Calu3 (cell line): ENCODE measurements around the gene SLC35E2B. TPM values are rescaled to one million over a fixed set of nuclear protein-coding genes. Genes with fewer than 3 reads are reported as not detected.
A peak's percentile ranks its signal among the peaks of the same experiment; 100 is the strongest.
"Not testable (repeated sequence)": the region's sequence is repeated elsewhere in the genome, so short reads cannot be mapped to it uniquely, and the experiment has no call there.

Experiments used
- BruUV-seq: library from RNA; stranded (reverse); fragments of 400-500 nt; replicated peaks from 2 replicates; lab custom pipeline; 2021; lab: Mats Ljungman, UMichigan
- CTCF ChIA-PET: fragments of 300-600 bp; sonication (Branson Sonifier 250); formaldehyde crosslinking; loops from one replicate; lab custom pipeline; 2022; ENCODE audit warnings: antibody characterized with exemption; lab: Charles Lee
- DNase-seq: peaks from one replicate; pipeline ENCODE4 v3.0.0; 2022
- H3K27ac Mint-ChIP-seq: one replicate; pipeline ENCODE4 v1.8.0; 2022; ENCODE audit warnings: mixed read lengths; ENCODE audit not compliant: unreplicated experiment
- H3K27me3 Mint-ChIP-seq: one replicate; pipeline ENCODE4 v1.8.0; 2022; ENCODE audit warnings: mixed read lengths; ENCODE audit not compliant: unreplicated experiment
- H3K36me3 Mint-ChIP-seq: one replicate; pipeline ENCODE4 v1.8.0; 2022; ENCODE audit warnings: mild to moderate bottlenecking, moderate library complexity, mixed read lengths; ENCODE audit not compliant: insufficient read depth, unreplicated experiment
- H3K4me1 Mint-ChIP-seq: one replicate; pipeline ENCODE4 v1.8.0; 2022; ENCODE audit warnings: mild to moderate bottlenecking, low read depth, mixed read lengths; ENCODE audit not compliant: unreplicated experiment
- H3K4me3 Mint-ChIP-seq: one replicate; pipeline ENCODE4 v1.8.0; 2022; ENCODE audit warnings: mild to moderate bottlenecking, low read depth, moderate library complexity, mixed read lengths; ENCODE audit not compliant: unreplicated experiment
- H3K9me3 Mint-ChIP-seq: one replicate; pipeline ENCODE4 v1.8.0; 2022; ENCODE audit warnings: low read depth, mixed read lengths; ENCODE audit not compliant: unreplicated experiment
- intact Hi-C: fragments of 100-400 bp; cut with micrococcal nuclease; formaldehyde crosslinking; loops from one replicate; pipeline ENCODE4 v1.10.0; 2022; ENCODE audit not compliant: unreplicated experiment
- total RNA-seq: library from RNA; stranded (reverse); gene quantifications from 2 replicates; pipeline ENCODE4 v1.2.3, GENCODE V29; 2022
- TF ChIP-seq, protein P1 (sequence below): fragments of 200-600 bp; IDR thresholded peaks from one replicate; pipeline ENCODE4 v1.8.0; 2022; ENCODE audit warnings: antibody characterized with exemption; ENCODE audit not compliant: unreplicated experiment

SLC35E2B gene
- total RNA-seq, 1 experiment from 2014 or later = 39.3 TPM

DNA sequence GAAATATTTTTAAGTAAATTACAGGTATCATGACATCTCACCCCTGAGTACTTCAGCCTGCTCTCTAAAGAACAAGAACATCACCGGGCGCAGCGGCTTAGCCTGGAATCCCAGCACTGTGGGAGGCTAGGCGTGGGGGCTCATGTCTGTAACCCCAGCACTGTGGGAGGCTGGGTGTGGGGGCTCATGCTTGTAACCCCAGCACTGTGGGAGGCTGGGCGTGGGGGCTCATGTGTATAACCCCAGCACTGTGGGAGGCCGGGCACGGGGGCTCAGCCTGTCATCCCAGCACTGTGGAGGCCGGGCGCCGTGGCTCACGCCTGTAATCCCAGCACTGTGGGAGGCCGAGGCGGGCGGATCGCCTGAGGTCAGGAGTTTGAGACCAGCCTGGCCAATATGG, 26.1 kb downstream of the SLC35E2B start:
- intact Hi-C loops = no loop called here
- TF ChIP-seq, protein P1, sequence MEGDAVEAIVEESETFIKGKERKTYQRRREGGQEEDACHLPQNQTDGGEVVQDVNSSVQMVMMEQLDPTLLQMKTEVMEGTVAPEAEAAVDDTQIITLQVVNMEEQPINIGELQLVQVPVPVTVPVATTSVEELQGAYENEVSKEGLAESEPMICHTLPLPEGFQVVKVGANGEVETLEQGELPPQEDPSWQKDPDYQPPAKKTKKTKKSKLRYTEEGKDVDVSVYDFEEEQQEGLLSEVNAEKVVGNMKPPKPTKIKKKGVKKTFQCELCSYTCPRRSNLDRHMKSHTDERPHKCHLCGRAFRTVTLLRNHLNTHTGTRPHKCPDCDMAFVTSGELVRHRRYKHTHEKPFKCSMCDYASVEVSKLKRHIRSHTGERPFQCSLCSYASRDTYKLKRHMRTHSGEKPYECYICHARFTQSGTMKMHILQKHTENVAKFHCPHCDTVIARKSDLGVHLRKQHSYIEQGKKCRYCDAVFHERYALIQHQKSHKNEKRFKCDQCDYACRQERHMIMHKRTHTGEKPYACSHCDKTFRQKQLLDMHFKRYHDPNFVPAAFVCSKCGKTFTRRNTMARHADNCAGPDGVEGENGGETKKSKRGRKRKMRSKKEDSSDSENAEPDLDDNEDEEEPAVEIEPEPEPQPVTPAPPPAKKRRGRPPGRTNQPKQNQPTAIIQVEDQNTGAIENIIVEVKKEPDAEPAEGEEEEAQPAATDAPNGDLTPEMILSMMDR = no peak
- no TSS peak for BruUV-seq
- Mint-ChIP-seq H3K36me3 (peaks cover 19% of the 10 kb centered on the region), H3K9me3 (no peaks in the 10 kb centered on the region), H3K4me3 (no peak overlapping the region), H3K27me3 (no peaks in the 10 kb centered on the region), H3K27ac (no peak overlapping the region), H3K4me1 (no peaks in the 10 kb centered on the region)
- CTCF ChIA-PET = no interaction called here
- no peak for DNase-seq

DNA sequence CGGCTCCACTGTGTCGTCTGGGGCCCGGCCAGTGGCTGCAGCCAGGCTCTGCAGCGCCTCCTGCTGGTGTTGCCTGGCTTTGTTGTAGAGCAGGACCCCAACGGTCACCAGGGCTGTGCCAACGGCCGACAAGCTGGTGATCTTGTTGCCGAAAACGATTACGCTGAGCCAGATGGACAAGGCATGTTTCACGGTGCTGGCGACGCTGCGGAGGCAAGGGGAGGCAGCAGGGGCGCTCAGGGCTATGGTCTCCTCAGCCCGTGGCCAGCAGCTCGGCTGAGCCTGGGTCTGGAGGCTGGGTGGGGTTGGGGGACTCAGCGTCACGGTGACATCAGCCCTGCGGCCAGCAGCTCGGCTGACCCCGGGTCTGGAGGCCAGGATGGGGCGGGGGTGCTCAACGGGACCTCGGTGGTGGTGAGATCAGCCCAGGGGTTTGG, 26.8 kb downstream of the SLC35E2B start:
- no peaks in the 10 kb centered on the region for H3K9me3 Mint-ChIP-seq
- H3K27me3 Mint-ChIP-seq = no peaks in the 10 kb centered on the region
- CTCF ChIA-PET = no interaction called here
- H3K4me3 Mint-ChIP-seq = no peak overlapping the region
- no TSS peak for BruUV-seq
- intact Hi-C loops = no loop called here
- DNase-seq = peak; percentile 3
- no peaks in the 10 kb centered on the region for H3K4me1 Mint-ChIP-seq
- peaks cover 12% of the 10 kb centered on the region for H3K36me3 Mint-ChIP-seq
- no peak overlapping the region for H3K27ac Mint-ChIP-seq
- TF ChIP-seq, protein P1 = no peak

DNA sequence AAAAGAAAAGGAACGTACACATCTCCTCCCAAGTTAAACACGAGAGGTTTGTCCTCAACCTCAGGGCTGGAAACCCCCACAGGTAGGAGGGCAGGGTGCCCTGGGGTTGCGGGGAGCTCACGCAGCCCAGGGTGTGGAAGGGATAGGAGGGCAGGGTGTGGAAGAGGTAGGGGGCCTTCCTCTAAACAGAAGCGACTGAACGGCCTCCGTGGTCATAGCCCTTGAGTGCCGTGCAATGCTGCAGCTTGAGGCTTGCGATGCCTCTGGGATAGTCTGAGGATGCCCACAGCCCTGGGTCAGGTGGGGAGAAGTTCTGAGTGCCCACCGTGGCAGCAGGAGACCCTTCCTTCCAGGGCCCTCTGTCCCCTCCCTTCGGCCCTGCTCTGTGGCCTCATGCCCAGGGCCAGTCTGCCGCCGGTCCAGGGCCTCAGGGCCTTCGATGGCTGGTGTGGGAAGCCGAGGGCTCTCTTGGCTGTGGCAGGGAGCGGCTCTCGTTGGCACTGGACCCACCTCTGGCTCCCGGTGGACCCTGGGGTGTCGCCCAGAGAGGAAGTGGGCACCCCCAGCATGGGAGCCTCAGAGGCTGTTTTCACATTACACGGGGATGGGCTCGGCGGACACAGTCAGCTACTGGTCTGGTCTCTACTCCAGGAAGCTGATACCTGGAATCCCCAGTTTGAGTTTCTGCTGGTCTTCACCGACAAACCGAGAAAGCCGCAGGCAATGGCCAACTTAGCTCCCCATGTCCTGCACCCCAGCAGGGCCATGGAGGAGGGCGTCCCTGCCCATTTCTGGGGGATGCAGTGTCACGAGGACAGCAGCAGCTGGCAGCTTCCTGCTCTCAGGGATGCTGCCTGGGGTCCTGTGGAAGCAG, 27.4 kb downstream of the SLC35E2B start:
- Mint-ChIP-seq H3K27ac (no peak overlapping the region), H3K4me3 (no peak overlapping the region), H3K9me3 (no peaks in the 10 kb centered on the region), H3K4me1 (no peaks in the 10 kb centered on the region), H3K27me3 (no peaks in the 10 kb centered on the region), H3K36me3 (peaks cover 11% of the 10 kb centered on the region)
- DNase-seq = no peak
- TF ChIP-seq, protein P1 = no peak
- BruUV-seq = no TSS peak
- intact Hi-C loops = no loop called here
- CTCF ChIA-PET = interaction anchor here (0.6 kb wide), 1 partner anchor 30 kb away, joined by 3 read pairs; no protein-coding TSS in a partner anchor

DNA sequence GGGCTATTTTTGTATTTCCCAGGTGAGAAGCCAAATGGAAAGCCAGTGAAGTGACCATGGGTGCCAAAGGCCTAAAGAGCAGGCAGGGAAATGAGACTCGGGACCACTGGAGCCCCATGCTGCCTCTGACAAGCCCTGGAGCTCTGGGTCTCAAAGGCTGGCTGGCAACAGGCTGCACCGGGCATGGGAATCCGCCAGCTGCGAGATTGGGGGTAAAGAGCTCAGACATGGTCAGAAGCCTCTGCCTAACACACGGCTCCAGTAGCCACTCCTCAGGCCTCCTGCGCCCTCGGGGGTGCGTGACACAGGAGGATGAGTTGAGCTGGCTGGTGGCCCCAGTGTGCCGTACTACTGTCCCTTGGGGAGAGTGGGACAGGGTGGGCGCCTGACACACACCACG, 28.3 kb downstream of the SLC35E2B start:
- CTCF ChIA-PET = interaction anchor here (0.6 kb wide), 1 partner anchor 30 kb away, joined by 3 read pairs; no protein-coding TSS in a partner anchor
- DNase-seq, H3K4me3 Mint-ChIP-seq, H3K27me3 Mint-ChIP-seq, H3K27ac Mint-ChIP-seq, BruUV-seq, intact Hi-C loops, H3K4me1 Mint-ChIP-seq, H3K9me3 Mint-ChIP-seq: not testable (repeated sequence)
- H3K36me3 Mint-ChIP-seq = peaks cover 13% of the 10 kb centered on the region

DNA sequence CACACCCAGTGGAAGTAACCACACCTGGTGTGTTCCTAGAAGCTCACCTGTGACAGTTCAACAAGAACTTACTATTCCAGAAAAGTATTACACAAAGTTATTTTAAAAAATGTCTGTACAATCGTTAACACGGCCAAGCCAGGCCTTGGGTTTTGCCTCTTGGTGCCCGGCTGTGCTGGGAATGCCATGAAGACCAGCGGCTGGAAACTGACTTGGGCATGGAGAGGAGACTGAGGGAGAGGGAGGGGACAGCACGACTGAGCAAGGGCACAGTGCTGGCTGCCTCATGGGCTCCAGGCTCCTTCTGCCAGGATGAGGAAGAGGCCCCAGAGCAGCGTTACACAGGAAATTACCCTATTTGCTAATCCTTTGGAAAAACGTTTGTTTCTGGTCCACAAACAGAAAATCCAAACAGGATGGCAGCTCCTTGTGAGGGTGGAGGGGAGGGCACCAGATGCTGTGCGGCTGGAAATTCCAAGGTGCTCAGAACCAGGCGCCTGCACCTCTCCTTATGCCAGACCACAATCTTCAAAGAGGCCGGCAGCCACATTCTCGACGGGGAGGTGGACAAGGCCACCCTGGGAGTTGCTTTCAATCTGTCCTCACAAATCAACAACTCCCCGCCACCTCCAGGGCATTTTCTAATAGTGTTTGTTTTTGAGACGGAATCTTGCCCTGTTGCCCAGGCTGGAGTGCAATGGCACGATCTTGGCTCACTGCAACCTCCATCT, 29.6 kb downstream of the SLC35E2B start:
- H3K9me3 Mint-ChIP-seq, CTCF ChIA-PET, DNase-seq, H3K4me1 Mint-ChIP-seq, H3K4me3 Mint-ChIP-seq, H3K27me3 Mint-ChIP-seq, H3K27ac Mint-ChIP-seq, intact Hi-C loops, BruUV-seq: not testable (repeated sequence)
- peaks cover 22% of the 10 kb centered on the region for H3K36me3 Mint-ChIP-seq

- BruUV-seq, H3K27ac Mint-ChIP-seq, CTCF ChIA-PET: not testable (repeated sequence)
These were observed 30.2 kb downstream of the SLC35E2B start for GRCh38 chr1:1662392-1662791.

More at GRCh38 chr1:1662392-1662791, 30.2 kb downstream of the SLC35E2B start:
- H3K4me1 Mint-ChIP-seq, H3K9me3 Mint-ChIP-seq, H3K4me3 Mint-ChIP-seq, H3K27me3 Mint-ChIP-seq, intact Hi-C loops, DNase-seq: not testable (repeated sequence)
- peaks cover 19% of the 10 kb centered on the region for H3K36me3 Mint-ChIP-seq
